Nephron progenitor cell (in vitro differentiated cells): ENCODE measurements around the gene ATP11A.

Experiments used
- DNase-seq: peaks from one replicate; pipeline ENCODE4 v3.0.0; 2021
- H3K27ac Mint-ChIP-seq: 2 replicates; pipeline ENCODE4 v1.8.0; 2021; ENCODE audit warnings: mild to moderate bottlenecking, moderate library complexity, mixed read lengths
- H3K27me3 Mint-ChIP-seq: 2 replicates; pipeline ENCODE4 v1.8.0; 2021; ENCODE audit warnings: mild to moderate bottlenecking, low read depth, mixed read lengths; ENCODE audit not compliant: poor library complexity
- H3K36me3 Mint-ChIP-seq: 2 replicates; pipeline ENCODE4 v1.8.0; 2021; ENCODE audit warnings: low read depth, mixed read lengths
- H3K4me1 Mint-ChIP-seq: 2 replicates; pipeline ENCODE4 v1.8.0; 2021; ENCODE audit warnings: mixed read lengths
- H3K4me3 Mint-ChIP-seq: 2 replicates; pipeline ENCODE4 v1.8.0; 2021; ENCODE audit warnings: mild to moderate bottlenecking, moderate library complexity, mixed read lengths
- H3K9me3 Mint-ChIP-seq: 2 replicates; pipeline ENCODE4 v1.8.0; 2021; ENCODE audit warnings: mild to moderate bottlenecking, moderate library complexity, mixed read lengths
- CTCF ChIP-seq: fragments of 200-600 bp; sonication (generic); IDR thresholded peaks from 2 replicates; pipeline ENCODE4 v1.5.0; 2021; ENCODE audit warnings: antibody characterized with exemption

Gene ATP11A

DNA sequence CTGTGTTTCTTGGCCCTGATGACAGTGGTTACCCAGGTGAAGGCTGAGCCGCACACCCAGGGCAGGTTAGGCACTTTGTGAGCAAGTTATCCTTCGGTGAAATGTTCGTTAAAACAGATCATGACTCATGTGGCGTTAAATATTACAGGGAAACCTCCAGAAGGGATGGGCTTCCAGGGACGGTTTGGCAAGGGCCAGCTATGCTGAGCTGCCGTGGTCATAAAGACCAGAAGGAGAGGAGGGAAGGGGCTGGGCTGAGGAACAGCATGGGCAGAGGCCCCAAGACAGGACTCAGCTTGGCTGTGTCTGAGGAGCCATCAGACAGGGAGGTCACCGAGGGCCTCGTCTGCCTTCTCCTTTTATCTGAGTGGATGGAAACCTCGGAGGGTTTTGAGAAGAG lies 47.5 kb downstream of the ATP11A start:
- H3K9me3 Mint-ChIP-seq: no peaks in the 10 kb centered on the region
- TF ChIP-seq CTCF: no peak
- peaks cover 66% of the 10 kb centered on the region for H3K4me1 Mint-ChIP-seq

DNA sequence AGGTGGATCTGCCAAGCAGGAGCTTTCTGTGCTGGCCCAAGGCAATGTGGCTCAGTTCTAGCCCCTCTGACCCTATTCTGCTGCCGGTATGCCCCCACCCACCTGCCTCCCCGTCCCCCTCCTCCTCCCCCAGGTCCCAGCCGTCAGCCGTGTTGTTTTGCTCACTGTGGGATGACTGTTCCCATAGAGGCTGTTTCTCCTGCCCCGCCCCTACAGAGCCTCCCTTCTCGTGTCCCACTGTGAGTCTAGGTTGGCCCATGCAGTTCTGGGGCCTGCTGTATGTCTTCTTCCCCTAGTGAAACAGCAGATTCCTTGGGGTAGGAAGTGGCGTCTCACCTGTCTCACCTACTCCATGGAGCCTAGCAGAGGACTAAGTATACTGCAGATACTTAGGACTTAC lies 48.8 kb downstream of the ATP11A start:
- H3K9me3 Mint-ChIP-seq: no peaks in the 10 kb centered on the region
- TF ChIP-seq CTCF: no peak
- H3K4me3 Mint-ChIP-seq: no peak overlapping the region
- peaks cover 9% of the 10 kb centered on the region for H3K36me3 Mint-ChIP-seq
- no peak for DNase-seq
- H3K27me3 Mint-ChIP-seq: peaks cover 5% of the 10 kb centered on the region
- no peak overlapping the region for H3K27ac Mint-ChIP-seq
- peaks cover 65% of the 10 kb centered on the region for H3K4me1 Mint-ChIP-seq

More for the DNA sequence above, 47.5 kb downstream of the ATP11A start:
- peaks cover 5% of the 10 kb centered on the region for H3K27me3 Mint-ChIP-seq
- H3K36me3 Mint-ChIP-seq: peaks cover 9% of the 10 kb centered on the region
- H3K4me3 Mint-ChIP-seq: no peak overlapping the region
- H3K27ac Mint-ChIP-seq: peak overlapping the region; percentile 46
- DNase-seq: no peak

- H3K36me3 Mint-ChIP-seq: peaks cover 9% of the 10 kb centered on the region
- TF ChIP-seq CTCF: no peak
- DNase-seq: no peak
- H3K9me3 Mint-ChIP-seq: no peaks in the 10 kb centered on the region
- no peak overlapping the region for H3K4me3 Mint-ChIP-seq
- H3K27me3 Mint-ChIP-seq: no peaks in the 10 kb centered on the region
- H3K27ac Mint-ChIP-seq: peak overlapping the region; percentile 95
- peaks cover 63% of the 10 kb centered on the region for H3K4me1 Mint-ChIP-seq
Observed at GRCh38 chr13:112740502-112741131, 50.8 kb downstream of the ATP11A start.

GRCh38 chr13:112741185-112741755 lies 51.4 kb downstream of the ATP11A start:
- Mint-ChIP-seq H3K27me3 (peaks cover 3% of the 10 kb centered on the region), H3K4me1 (peaks cover 68% of the 10 kb centered on the region), H3K36me3 (peaks cover 9% of the 10 kb centered on the region), H3K9me3 (no peaks in the 10 kb centered on the region), H3K27ac (peak overlapping the region; percentile 95), H3K4me3 (no peak overlapping the region)
- DNase-seq: no peak
- TF ChIP-seq CTCF: no peak

DNA sequence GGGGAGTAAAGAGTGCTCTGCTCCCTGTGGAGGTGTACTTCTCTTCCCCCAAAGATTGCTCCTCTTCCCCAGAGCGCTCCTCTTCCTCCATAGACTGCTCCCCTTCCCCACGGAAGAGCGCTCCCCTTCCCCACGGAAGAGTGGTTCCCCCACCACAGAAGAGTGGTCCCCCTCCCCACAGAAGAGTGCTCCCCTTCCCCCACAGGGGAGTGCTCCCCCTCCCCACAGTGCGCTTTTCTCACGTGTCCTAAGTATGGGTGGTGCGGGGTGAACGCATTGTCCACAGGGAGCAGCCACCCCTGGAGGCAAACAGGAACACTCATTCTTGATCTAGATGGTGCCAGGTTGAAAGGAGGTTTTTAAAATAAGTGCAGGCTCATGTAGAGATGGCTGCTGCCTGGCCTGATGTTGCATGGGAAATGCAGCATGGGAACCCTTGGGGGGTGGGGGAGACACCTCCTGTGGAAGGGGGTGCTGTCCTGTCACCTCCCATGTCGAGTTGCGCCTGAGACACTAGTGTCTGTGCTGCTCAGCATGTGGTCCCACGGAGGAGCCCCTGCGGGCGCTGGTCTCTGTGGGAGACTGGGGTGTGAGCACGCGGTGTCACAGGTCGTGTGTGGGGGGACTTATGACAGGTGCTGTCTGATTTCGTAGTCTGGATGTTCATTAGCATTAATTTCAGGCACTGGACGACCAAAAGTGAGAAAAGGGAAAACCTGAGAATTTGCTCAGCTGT lies 52.2 kb downstream of the ATP11A start:
- H3K9me3 Mint-ChIP-seq: no peaks in the 10 kb centered on the region
- TF ChIP-seq CTCF: no peak
- DNase-seq: no peak
- H3K4me3 Mint-ChIP-seq: no peak overlapping the region
- H3K36me3 Mint-ChIP-seq: peaks cover 9% of the 10 kb centered on the region
- peaks cover 64% of the 10 kb centered on the region for H3K4me1 Mint-ChIP-seq
- H3K27ac Mint-ChIP-seq: peak overlapping the region; percentile 84
- H3K27me3 Mint-ChIP-seq: peaks cover 3% of the 10 kb centered on the region
